Central memory CD8-positive, alpha-beta T cell (primary cell): ENCODE measurements around the gene GRIN1.
A peak's percentile ranks its signal among the peaks of the same experiment; 100 is the strongest.

Experiments
- ATAC-seq: fragments of 150-1000 bp; cut with Tn5 transposase; replicated peaks from 2 replicates; pipeline ENCODE4 v1.10.0; 2022; ENCODE audit warnings: mild to moderate bottlenecking, moderate FRiP score, moderate number of reproducible peaks; ENCODE audit not compliant: poor library complexity, severe bottlenecking; ENCODE audit errors: extremely low read depth
- DNase-seq, 2 donors: peaks; one replicate each; pipeline ENCODE4 v3.0.0; 2021; ENCODE audit warnings: low spot score in 2 of 2
- H3K27ac Mint-ChIP-seq: one replicate; pipeline ENCODE4 v1.8.0; 2022; ENCODE audit warnings: low read depth, mild to moderate bottlenecking, moderate library complexity, mixed read lengths
- H3K27me3 Mint-ChIP-seq: one replicate; pipeline ENCODE4 v1.8.0; 2022; ENCODE audit warnings: mixed read lengths
- H3K36me3 Mint-ChIP-seq: one replicate; pipeline ENCODE4 v1.8.0; 2022; ENCODE audit warnings: mild to moderate bottlenecking, moderate library complexity, mixed read lengths; ENCODE audit not compliant: insufficient read depth
- H3K4me1 Mint-ChIP-seq: one replicate; pipeline ENCODE4 v1.8.0; 2022; ENCODE audit warnings: mixed read lengths
- H3K4me3 Mint-ChIP-seq: one replicate; pipeline ENCODE4 v1.8.0; 2022; ENCODE audit warnings: mild to moderate bottlenecking, moderate library complexity, mixed read lengths
- H3K9me3 Mint-ChIP-seq: one replicate; pipeline ENCODE4 v1.8.0; 2022; ENCODE audit warnings: mixed read lengths

GRIN1 gene

GRCh38 chr9:137138722-137139467 is at the start of gene GRIN1:
Gene GRIN1, plus strand, starts transcription at chr9:137139154. Its CDS starts 333 bp downstream, at chr9:137139487.
- no peak within 1 kb of the TSS for H3K27ac Mint-ChIP-seq
- H3K4me1 Mint-ChIP-seq = no peaks in the 10 kb centered on the region
- no peaks in the 10 kb centered on the region for H3K9me3 Mint-ChIP-seq
- H3K27me3 Mint-ChIP-seq = peaks cover 78% of the 10 kb centered on the region
- peaks cover 16% of the 10 kb centered on the region for H3K36me3 Mint-ChIP-seq
- no peak within 1 kb of the TSS for H3K4me3 Mint-ChIP-seq
- DNase-seq (no peak), ATAC-seq (peak; percentile 24)

GRCh38 chr9:137089232-137089947 is 49.6 kb upstream of the GRIN1 start:
- Mint-ChIP-seq H3K27me3 (no peaks in the 10 kb centered on the region), H3K9me3 (no peaks in the 10 kb centered on the region), H3K4me3 (no peak overlapping the region)

GRCh38 chr9:137095664-137096517 is 43.1 kb upstream of the GRIN1 start:
- DNase-seq (peak; percentile 79 to 85), ATAC-seq (peak; percentile 98)
- Mint-ChIP-seq H3K27ac (peak overlapping the region; percentile 92), H3K9me3 (no peaks in the 10 kb centered on the region), H3K36me3 (peaks cover 20% of the 10 kb centered on the region), H3K4me1 (peaks cover 21% of the 10 kb centered on the region), H3K4me3 (peak overlapping the region; percentile 79), H3K27me3 (no peaks in the 10 kb centered on the region)

More at GRCh38 chr9:137089232-137089947, 49.6 kb upstream of the GRIN1 start:
- DNase-seq (no peak), ATAC-seq (no peak)
- Mint-ChIP-seq H3K36me3 (peaks cover 32% of the 10 kb centered on the region), H3K27ac (no peak overlapping the region), H3K4me1 (peaks cover 35% of the 10 kb centered on the region)

- DNase-seq (no peak), ATAC-seq (no peak)
- no peaks in the 10 kb centered on the region for H3K9me3 Mint-ChIP-seq
- H3K36me3 Mint-ChIP-seq = peaks cover 23% of the 10 kb centered on the region
- H3K4me3 Mint-ChIP-seq = peak overlapping the region; percentile 79
- peak overlapping the region; percentile 92 for H3K27ac Mint-ChIP-seq
- H3K27me3 Mint-ChIP-seq = no peaks in the 10 kb centered on the region
- peaks cover 21% of the 10 kb centered on the region for H3K4me1 Mint-ChIP-seq
Measured at GRCh38 chr9:137096785-137097546, 42.0 kb upstream of the GRIN1 start.

GRCh38 chr9:137097761-137098462 is 41.0 kb upstream of the GRIN1 start:
- Mint-ChIP-seq H3K4me3 (no peak overlapping the region), H3K27ac (no peak overlapping the region), H3K27me3 (no peaks in the 10 kb centered on the region), H3K4me1 (peaks cover 21% of the 10 kb centered on the region), H3K9me3 (no peaks in the 10 kb centered on the region), H3K36me3 (peaks cover 17% of the 10 kb centered on the region)
- ATAC-seq (no peak), DNase-seq (no peak)

GRCh38 chr9:137099231-137099630 is 39.7 kb upstream of the GRIN1 start:
- Mint-ChIP-seq H3K9me3 (no peaks in the 10 kb centered on the region), H3K27me3 (no peaks in the 10 kb centered on the region), H3K27ac (no peak overlapping the region), H3K36me3 (peaks cover 23% of the 10 kb centered on the region), H3K4me1 (peaks cover 18% of the 10 kb centered on the region), H3K4me3 (no peak overlapping the region)
- DNase-seq (no peak), ATAC-seq (no peak)

- ATAC-seq (no peak), DNase-seq (no peak)
- no peaks in the 10 kb centered on the region for H3K9me3 Mint-ChIP-seq
- peaks cover 25% of the 10 kb centered on the region for H3K36me3 Mint-ChIP-seq
- H3K4me3 Mint-ChIP-seq = no peak overlapping the region
- no peaks in the 10 kb centered on the region for H3K27me3 Mint-ChIP-seq
- H3K27ac Mint-ChIP-seq = no peak overlapping the region
- no peaks in the 10 kb centered on the region for H3K4me1 Mint-ChIP-seq
Measured at GRCh38 chr9:137103206-137103999, 35.6 kb upstream of the GRIN1 start.

GRCh38 chr9:137105814-137106661 is 32.9 kb upstream of the GRIN1 start:
- Mint-ChIP-seq H3K4me3 (no peak overlapping the region), H3K9me3 (no peaks in the 10 kb centered on the region), H3K4me1 (no peaks in the 10 kb centered on the region), H3K36me3 (peaks cover 30% of the 10 kb centered on the region), H3K27ac (no peak overlapping the region), H3K27me3 (no peaks in the 10 kb centered on the region)
- ATAC-seq = no peak
- no peak for DNase-seq

- Mint-ChIP-seq H3K36me3 (peaks cover 31% of the 10 kb centered on the region), H3K4me3 (no peak overlapping the region), H3K27ac (no peak overlapping the region), H3K9me3 (no peaks in the 10 kb centered on the region), H3K4me1 (no peaks in the 10 kb centered on the region), H3K27me3 (no peaks in the 10 kb centered on the region)
- ATAC-seq (no peak), DNase-seq (no peak)
Measured at GRCh38 chr9:137106662-137107250, 32.2 kb upstream of the GRIN1 start.

GRCh38 chr9:137107312-137107921 is 31.5 kb upstream of the GRIN1 start:
- H3K4me1 Mint-ChIP-seq = no peaks in the 10 kb centered on the region
- no peaks in the 10 kb centered on the region for H3K27me3 Mint-ChIP-seq
- H3K36me3 Mint-ChIP-seq = peaks cover 31% of the 10 kb centered on the region
- DNase-seq = no peak
- no peaks in the 10 kb centered on the region for H3K9me3 Mint-ChIP-seq
- no peak overlapping the region for H3K4me3 Mint-ChIP-seq
- no peak overlapping the region for H3K27ac Mint-ChIP-seq
- no peak for ATAC-seq
